ENCODE data around the gene TCL1A. TPM values are rescaled to one million over a fixed set of nuclear protein-coding genes. Genes with fewer than 3 reads are reported as not detected.
"Not testable (repeated sequence)": the region's sequence is repeated elsewhere in the genome, so short reads cannot be mapped to it uniquely, and the experiment has no call there.

The TCL1A gene, protein sequence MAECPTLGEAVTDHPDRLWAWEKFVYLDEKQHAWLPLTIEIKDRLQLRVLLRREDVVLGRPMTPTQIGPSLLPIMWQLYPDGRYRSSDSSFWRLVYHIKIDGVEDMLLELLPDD
- 0.31 TPM for total RNA-seq

DNA sequence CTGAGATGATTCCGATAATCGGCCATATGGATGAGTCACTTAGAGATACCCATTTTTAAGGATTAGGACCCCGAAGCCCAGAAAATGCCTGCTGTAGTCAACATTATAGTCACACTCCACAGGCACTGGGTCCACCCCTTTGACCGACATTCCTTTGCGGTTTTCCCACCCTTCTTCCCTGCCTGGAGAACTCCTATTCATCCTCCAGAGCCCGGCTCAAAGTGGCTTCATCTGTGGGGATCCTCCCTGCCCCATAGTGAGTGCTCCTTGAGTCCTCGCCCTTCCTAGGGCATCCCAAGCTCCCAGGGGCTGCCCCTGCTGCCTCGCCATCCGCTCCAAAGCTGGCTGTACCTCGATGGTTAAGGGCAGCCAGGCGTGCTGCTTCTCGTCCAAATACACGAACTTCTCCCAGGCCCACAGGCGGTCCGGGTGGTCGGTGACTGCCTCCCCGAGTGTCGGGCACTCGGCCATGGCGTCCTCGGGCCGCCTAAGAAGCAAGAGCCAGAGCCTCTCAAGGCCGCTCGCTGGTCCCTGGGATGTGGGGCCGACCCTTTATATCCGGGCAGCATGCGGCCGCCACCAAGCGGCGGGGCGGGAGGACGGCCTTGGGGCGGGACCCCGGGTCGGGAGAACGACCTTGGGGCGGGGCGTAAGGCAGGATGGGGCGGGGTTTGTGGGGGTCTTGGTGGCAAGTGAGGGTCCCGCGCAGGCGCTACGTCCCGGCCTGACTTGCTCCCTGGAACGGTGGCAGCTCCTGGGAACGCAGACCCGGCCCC lies at the start of gene TCL1A:
TCL1A (minus strand) TSS at position 530 of the 776 bp plus-strand sequence; CDS start at position 471, 59 bp downstream.
- DNase-seq = no peak

DNA sequence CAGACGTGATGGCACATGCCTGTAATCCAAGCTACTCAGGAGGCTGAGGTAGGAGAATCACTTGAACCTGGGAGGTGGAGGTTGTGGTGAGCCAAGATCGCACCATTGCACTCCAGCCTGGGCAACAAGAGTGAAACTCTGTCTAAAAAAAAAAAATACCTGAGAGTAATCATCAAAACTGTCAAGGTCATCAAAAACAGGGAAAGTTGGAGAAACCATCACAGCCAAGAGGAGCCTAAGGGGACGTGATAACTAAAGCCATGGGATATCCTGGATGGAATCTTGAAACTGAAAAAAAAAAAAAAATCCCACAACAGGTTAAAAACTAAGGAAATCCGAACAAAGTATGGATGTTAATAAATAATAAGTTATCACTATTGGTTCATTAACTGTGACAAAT lies 49.1 kb upstream of the TCL1A start:
- DNase-seq = not testable (repeated sequence)

- no peak for DNase-seq
These were observed 47.5 kb upstream of the TCL1A start for GRCh38 chr14:95761436-95761835.

DNA sequence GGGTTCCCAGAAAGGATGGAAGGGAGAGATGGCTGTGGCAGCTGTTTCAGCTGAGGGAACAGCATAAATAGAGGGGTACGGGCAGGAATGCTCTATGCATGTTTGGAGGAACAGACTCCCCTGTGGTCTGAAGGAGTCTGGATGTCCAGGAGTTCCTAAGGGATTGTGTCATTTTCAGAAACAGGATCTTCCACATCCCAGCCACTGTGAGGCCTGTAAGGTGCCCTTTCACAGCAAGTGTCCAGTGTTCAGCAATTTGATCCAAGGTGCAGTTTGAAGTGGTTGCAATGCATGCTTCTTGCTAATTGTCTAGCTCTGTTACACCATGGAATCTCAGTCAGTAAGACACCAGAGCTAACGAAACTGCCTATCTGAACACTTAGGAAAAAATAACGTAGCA lies 46.7 kb upstream of the TCL1A start:
- no peak for DNase-seq

GRCh38 chr14:95759941-95760340 lies 46.0 kb upstream of the TCL1A start:
- DNase-seq = no peak

GRCh38 chr14:95758331-95758730 lies 44.4 kb upstream of the TCL1A start:
- DNase-seq = no peak

DNA sequence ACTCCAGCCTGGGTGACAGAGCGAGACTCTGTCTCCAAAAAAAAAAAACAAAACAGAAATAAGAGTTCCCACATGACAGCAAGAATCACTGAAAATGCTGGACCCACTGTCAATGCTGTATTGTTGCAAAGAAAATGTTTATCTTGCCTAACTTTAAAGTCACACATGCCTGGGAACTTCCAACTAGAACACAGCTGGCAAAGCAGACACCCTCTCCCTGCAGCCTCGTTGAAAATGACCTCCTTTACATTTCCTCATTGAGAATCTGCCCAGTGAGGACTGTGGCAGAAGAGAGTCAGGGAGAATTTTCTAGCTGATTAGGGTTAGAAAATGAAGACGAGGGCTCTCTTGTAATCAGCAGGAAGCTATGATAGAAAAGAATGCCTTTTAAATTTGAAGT lies 42.8 kb upstream of the TCL1A start:
- DNase-seq = no peak

DNA sequence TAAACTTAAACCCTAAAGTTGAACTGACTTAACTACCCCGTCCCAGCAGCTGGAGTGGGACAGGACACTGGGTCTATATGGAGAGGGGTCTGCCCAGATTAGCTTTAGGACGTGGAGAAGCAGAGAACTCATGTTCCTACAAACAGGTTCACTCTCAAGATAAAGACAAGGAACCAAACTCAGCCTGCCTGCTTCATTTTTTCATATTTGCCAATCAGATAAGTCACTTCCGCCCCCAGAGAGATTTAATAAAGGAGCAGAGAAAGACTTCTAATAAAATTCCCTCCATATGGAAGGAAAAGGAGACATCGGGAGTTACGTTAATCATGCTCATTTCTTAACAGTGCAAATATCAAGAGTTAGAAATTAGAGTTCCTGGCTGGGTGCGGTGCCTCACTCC lies 42.2 kb upstream of the TCL1A start:
- DNase-seq = no peak

DNA sequence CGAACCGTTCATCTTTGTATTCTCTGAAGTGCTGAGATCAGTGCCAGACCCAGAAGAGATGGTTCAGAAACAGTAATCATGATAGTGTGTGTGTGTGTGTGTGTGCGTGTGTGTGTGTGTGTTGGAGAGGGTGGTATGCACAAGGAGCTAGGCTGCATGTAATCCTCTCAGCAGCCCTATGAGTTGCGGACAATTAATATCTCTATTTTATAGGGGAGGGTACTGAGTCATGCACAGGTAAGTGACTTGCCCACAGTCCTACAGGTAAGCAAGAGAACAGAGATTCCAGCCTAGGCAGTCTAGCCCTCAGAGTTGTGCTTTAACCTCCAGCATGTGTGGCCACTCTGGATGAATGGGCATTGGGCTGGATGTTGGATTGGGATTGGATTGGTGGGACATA lies 27.9 kb upstream of the TCL1A start:
- no peak for DNase-seq

- no peak for DNase-seq
These were observed 27.1 kb upstream of the TCL1A start for GRCh38 chr14:95741038-95741490.

DNA sequence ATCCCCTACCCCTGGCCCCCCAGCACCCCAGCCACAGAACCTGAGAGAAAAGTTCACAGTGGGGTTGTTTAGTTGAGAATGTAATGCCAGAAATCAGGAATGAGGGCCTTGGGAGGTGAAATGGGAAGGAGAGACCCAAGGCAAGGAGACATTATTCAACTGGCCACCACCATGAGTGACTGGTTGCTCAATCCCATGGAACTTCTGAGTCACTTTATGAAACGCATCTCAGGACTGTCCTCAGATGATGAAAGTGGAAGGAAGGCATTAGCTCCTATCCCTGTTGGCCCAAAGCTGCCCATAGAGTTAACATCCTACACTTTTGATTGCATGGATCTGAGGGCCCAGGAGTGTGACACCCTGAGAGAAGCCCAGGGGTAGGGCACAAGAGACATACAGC lies 25.4 kb upstream of the TCL1A start:
- no peak for DNase-seq

DNA sequence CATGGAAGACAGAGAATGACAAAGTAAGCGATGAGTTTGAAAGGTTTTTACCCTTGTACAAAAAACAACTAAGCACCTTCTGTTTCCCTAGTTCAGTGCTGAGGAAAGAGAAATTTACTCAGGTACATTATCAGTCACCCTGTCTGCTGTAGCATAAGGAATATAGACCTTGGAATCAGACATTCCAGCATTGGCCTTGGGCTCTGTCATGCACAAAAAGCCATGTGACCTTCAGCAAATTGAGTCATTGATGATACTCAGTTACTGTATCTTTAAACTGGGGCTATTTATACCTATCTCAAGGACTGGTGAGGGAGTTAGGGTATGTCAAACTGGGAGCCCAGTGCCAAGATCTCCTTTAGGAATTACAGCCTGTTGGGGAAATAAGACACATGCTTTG lies 19.3 kb upstream of the TCL1A start:
- DNase-seq = no peak

GRCh38 chr14:95730126-95730525 lies 16.2 kb upstream of the TCL1A start:
- no peak for DNase-seq

DNA sequence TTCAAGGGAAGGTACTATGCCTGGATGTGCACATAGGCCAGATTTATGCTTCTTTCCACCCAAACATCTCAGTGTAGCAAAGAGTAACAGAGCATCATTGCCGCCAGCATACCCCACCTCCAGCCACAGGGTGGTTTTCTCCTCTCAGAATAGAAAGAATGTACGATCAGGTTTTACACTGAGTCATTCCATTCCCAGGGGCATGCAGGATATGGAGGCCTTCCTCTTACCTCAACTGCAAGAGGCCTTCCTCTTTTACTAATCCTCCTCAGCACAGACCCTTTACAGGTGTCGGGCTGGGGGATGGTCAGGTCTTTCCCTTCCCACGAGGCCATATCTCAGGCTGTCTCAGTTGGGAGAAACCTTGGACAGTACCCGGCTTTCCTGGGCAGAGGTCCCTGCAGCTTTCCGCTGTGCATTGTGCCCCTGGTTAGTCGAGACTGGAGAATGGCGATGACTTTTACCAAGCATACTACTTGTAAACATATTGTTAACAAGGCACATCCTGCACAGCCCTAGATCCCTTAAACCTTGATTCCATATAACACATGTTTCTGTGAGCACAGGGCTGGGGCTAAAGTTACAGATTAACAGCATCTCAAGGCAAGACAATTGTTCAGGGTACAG lies 15.6 kb upstream of the TCL1A start:
- not testable (repeated sequence) for DNase-seq

DNA sequence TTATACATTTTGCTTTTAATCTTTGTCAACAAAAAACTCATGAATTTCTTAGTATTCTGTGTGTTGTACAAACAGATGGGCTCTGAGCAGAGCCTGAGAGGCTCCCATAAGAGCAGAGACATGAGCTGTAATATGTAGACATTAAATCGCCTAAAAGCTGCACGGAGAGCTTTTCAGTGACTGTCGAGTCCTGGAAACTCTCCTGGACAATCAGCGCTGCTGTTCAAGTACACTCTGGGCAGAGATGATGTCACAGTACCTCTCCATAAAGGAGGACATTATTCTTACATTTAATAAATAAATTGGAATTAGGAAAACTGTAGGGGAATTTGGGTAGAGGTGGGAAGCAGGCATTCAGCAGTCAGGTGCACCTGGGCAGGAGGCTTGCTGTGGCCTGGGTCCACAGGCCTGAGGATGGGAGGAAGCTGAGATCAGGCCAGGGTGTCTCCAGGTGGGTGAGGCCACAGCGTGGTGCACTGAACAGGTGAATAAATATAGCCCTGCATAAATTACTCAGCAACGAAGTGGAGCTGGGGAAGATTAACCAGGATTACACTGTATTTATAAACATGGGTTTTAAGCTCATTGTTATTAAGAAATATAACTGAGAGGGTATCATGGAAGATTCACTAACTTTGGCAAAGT lies 13.3 kb upstream of the TCL1A start:
- no peak for DNase-seq

GRCh38 chr14:95725685-95726336 lies 11.9 kb upstream of the TCL1A start:
- DNase-seq = no peak

DNA sequence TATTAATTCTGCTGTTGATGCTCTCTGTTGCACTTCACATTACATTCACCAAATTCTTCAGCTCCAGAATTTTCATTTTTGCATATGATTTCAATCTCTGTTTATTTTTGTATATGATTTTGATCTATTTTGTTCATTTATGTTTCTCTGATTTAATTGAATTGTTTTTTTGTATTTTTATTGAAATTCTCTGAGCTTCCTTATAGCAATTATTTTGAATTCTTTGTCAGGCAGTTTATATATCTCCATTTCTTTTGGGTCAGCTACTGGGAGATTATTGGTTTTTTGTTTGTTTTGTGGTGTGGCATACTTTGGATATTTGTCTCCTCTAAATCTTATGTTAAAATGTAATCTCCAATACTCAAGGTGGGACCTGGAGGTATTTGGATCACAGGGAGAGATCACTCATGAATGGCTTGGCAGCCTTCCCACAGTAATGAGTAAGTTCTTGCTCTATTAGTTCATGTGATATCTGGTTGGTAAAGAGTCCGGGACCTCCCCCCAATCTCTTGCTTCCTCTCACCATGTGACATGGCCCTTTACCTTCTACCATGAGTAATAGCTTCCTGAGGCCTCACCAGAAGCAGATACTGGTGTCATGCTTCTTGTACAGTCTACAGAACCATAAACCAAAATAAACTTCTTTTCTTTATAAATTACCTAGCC lies 8.7 kb upstream of the TCL1A start:
- DNase-seq = no peak

- DNase-seq = no peak
These were observed 1.5 kb downstream of the TCL1A start for GRCh38 chr14:95712398-95712797.

DNA sequence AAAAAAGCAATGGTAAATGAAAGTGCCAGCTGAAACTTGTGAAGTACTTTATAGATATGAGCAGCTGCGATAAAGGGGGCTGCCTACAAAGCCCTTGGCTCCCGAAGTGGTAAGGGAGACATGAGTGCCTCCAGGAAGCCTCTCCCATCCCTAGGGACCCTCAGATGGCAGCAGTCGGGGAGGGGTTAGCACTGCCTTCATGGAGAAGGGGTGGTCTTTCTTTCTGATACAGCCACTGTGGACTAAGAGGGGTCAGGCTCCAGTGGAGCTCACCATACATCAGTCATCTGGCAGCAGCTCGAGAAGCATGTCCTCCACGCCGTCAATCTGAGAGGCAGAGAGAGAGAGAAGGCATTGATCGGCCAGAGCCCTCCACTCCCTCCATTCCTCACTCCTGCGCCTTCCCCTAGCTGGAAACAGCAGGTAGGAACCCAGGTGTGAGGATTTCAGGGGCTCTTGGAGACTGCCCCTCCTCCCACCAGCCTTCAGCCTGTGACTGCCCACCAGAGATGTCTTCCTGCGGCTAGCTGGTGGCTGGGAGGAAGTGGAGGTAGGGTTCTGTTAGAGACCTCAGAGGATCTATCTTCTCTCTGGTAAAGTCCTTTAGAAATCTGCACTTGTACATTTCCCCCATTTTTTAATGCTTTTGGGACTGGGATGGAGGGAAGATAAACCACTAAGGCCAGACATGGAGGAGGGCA lies 2.3 kb downstream of the TCL1A start:
- no peak for DNase-seq

DNA sequence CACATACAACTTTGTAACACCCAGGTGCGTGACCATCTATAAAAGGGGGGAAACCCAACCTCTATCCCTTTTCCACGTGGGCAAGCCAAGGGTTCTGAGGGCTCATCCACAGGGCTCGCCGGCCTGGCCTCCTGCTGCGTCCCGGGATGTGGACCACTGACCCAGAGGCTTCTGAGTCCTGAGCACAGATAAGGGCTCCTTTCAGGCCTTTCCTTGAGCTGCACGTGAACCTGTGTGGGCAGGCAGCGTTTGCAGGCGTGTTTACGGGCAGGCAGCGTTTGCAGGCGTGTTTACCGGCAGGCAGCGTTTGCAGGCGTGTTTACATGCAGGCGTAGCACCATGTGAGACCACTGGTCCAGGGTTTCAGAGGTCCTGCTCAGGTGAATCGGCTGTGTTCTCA lies 3.8 kb downstream of the TCL1A start:
- no peak for DNase-seq

DNA sequence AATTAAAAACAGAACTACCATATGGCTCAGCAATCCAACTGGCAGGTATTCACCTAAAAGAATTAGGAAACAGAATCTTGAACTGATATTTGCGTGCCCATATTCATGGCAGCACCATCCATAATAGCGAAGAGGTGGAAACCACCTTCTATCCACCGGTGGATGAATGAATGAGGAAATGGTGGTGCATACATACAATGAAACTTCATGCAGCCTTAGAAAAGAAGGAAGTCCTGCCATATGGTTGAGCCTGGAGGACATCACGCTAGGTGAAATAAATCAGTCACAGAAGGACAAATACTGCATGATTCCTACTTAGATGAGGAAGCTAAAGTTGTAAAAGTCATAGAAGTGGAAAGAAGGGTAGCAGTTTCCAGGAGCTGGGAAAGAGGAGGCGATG lies 6.6 kb downstream of the TCL1A start:
- DNase-seq = no peak

DNA sequence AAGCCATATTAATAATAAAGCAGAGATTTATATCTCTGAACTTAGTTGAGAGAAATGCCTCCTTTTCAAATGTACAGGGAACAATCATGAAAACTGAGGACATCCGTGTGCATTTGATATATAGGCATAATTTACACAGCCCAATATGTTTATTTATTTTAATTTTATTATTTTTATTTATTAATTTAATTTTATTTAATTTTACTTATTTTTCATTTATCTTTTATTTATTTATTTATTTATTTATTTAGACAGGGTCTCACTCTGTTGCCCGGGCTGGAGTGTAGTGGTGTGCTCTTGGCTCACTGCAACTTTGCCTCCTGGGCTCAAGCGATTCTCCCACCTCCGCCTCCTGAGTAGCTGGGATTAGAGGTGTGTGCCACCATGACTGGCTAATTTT lies 8.4 kb downstream of the TCL1A start:
- DNase-seq = no peak

All from occipital lobe (tissue), 2 donors.